ENCODE results near the gene C4BPA.

C4BPA gene

GRCh38 chr1:207085887-207086286 lies 18.1 kb upstream of the C4BPA start:
- H3K27ac ChIP-seq (ENCODE audit: low read depth, low read length) = no peak overlapping the region
- peaks cover 14 to 19% of the 10 kb centered on the region in 2 donors for H3K4me1 ChIP-seq (ENCODE audit: control insufficient read depth in 1 of 2, insufficient read depth in 2 of 2, low read length in 2 of 2)

DNA sequence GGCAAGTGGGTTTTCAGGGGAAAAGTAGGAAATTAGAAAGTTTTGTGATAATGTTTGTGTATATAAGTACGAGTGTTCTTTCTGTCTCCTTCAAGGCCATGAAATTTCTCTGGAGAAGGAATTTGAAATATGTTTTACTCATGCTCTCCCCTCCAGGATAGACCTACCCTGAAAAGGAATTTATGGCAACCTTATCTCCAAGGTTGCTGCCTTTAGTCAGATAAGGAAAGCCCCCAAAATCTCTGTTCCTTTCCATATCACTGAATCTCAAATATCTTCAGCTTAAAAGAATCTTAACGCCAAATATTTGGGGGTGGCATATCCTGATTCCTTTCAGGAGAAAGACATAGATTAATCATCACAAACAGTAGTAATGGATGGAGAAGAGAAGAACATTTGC lies 15.9 kb upstream of the C4BPA start:
- H3K4me1 ChIP-seq (ENCODE audit: control insufficient read depth in 1 of 2, insufficient read depth in 2 of 2, low read length in 2 of 2) = peaks cover 14 to 19% of the 10 kb centered on the region in 2 donors

More at GRCh38 chr1:207085887-207086286, 18.1 kb upstream of the C4BPA start:
- no peaks in the 10 kb centered on the region for H3K9me3 ChIP-seq (ENCODE audit: control insufficient read depth in 1 of 2, low read length in 2 of 2)
- H3K4me3 ChIP-seq (ENCODE audit: low read depth in 1 of 2, low read length in 2 of 2) = no peak overlapping the region
- no peak overlapping the region for H3K9ac ChIP-seq (ENCODE audit: low read depth in 1 of 2, low read length in 2 of 2)
- no peaks in the 10 kb centered on the region for H3K36me3 ChIP-seq (ENCODE audit: control insufficient read depth in 1 of 2, insufficient read depth in 2 of 2, low read length in 2 of 2)
- no peaks in the 10 kb centered on the region for H3K27me3 ChIP-seq (ENCODE audit: control insufficient read depth in 1 of 2, insufficient read depth in 2 of 2, low read length in 2 of 2)

GRCh38 chr1:207088701-207089626 lies 15.1 kb upstream of the C4BPA start, which contains the start of gene C4BPB:
Gene C4BPB, plus strand, starts transcription at chr1:207088860. Its CDS starts 672 bp downstream, at chr1:207089532.
- Histone ChIP-seq H3K9me3 (ENCODE audit: control insufficient read depth in 1 of 2, low read length in 2 of 2) (no peaks in the 10 kb centered on the region), H3K9ac (ENCODE audit: low read depth in 1 of 2, low read length in 2 of 2) (peak within 1 kb of the TSS in 1 of 2 donors; percentile 10), H3K27ac (ENCODE audit: low read depth, low read length) (no peak within 1 kb of the TSS), H3K4me1 (ENCODE audit: control insufficient read depth in 1 of 2, insufficient read depth in 2 of 2, low read length in 2 of 2) (peaks cover 14 to 19% of the 10 kb centered on the region in 2 donors), H3K36me3 (ENCODE audit: control insufficient read depth in 1 of 2, insufficient read depth in 2 of 2, low read length in 2 of 2) (no peaks in the 10 kb centered on the region), H3K27me3 (ENCODE audit: control insufficient read depth in 1 of 2, insufficient read depth in 2 of 2, low read length in 2 of 2) (no peaks in the 10 kb centered on the region), H3K4me3 (ENCODE audit: low read depth in 1 of 2, low read length in 2 of 2) (peak within 1 kb of the TSS; percentile 4 to 44)

More for the DNA sequence above, 15.9 kb upstream of the C4BPA start:
- H3K36me3 ChIP-seq (ENCODE audit: control insufficient read depth in 1 of 2, insufficient read depth in 2 of 2, low read length in 2 of 2) = no peaks in the 10 kb centered on the region
- no peak overlapping the region for H3K4me3 ChIP-seq (ENCODE audit: low read depth in 1 of 2, low read length in 2 of 2)
- no peaks in the 10 kb centered on the region for H3K9me3 ChIP-seq (ENCODE audit: control insufficient read depth in 1 of 2, low read length in 2 of 2)
- no peak overlapping the region for H3K27ac ChIP-seq (ENCODE audit: low read depth, low read length)
- no peaks in the 10 kb centered on the region for H3K27me3 ChIP-seq (ENCODE audit: control insufficient read depth in 1 of 2, insufficient read depth in 2 of 2, low read length in 2 of 2)
- no peak overlapping the region for H3K9ac ChIP-seq (ENCODE audit: low read depth in 1 of 2, low read length in 2 of 2)

DNA sequence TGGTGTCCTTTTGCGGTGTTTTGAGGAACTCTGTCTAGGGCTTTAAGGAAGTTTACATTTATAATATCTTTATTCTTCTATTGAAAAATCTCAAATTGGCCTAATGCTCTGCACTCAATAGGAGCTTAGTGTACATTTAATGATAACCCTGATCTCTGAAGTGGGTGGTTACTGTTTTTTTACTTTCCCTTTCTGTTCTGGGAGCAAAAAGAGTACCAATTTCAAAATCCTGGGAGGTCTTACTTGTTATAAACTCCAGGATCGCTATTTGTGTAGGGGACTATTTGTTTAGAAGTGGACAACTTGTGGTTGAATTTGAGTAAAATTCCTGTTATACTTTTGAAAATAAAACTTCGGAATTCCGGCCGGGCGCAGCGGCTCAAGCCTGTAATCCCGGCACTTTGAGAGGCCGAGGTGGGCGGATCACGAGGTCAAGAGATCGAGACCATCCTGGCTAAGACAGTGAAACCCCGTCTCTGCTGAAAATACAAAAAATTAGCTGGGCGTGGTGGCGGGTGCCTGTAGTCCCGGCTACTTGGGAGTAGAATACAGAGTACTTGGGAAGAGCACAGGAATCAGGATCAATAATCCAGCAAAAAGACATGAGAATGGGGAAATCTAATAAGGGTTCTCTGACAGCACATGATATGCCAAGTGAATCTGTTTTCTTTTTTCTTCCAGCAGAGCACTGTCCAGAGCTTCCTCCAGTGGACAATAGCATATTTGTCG lies 14.2 kb upstream of the C4BPA start:
- Histone ChIP-seq H3K36me3 (ENCODE audit: control insufficient read depth in 1 of 2, insufficient read depth in 2 of 2, low read length in 2 of 2) (no peaks in the 10 kb centered on the region), H3K9ac (ENCODE audit: low read depth in 1 of 2, low read length in 2 of 2) (no peak overlapping the region), H3K4me1 (ENCODE audit: control insufficient read depth in 1 of 2, insufficient read depth in 2 of 2, low read length in 2 of 2) (peaks cover 14 to 17% of the 10 kb centered on the region in 2 donors), H3K27me3 (ENCODE audit: control insufficient read depth in 1 of 2, insufficient read depth in 2 of 2, low read length in 2 of 2) (no peaks in the 10 kb centered on the region), H3K4me3 (ENCODE audit: low read depth in 1 of 2, low read length in 2 of 2) (peak overlapping the region in 1 of 2 donors; percentile 44), H3K27ac (ENCODE audit: low read depth, low read length) (no peak overlapping the region), H3K9me3 (ENCODE audit: control insufficient read depth in 1 of 2, low read length in 2 of 2) (no peaks in the 10 kb centered on the region)

DNA sequence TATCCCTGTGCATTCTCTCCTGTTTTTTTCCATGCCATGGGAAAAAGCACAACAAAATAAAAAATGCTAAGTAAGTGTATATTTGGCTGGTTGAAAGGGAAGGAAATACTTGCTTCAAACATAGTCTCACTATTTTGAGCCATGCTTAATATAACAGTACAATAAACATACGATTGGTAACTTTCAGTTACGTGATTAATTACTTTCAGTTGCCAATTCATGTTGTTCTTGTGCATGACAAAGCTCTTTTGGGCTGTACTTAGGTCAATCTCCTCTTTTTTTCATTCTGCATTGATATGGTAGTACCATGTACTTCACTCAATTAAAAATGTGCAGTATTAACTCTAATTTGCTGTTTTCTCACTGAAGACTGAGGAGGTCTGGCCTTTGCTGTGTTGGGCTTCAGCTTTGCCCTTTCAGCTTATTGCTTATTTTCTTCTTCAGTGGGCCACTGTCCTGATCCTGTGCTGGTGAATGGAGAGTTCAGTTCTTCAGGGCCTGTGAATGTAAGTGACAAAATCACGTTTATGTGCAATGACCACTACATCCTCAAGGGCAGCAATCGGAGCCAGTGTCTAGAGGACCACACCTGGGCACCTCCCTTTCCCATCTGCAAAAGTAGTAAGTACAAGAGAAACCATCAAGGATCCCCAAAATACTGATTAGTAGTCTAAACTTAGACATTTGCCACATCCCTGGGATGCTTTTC lies 12.7 kb upstream of the C4BPA start:
- Histone ChIP-seq H3K4me1 (ENCODE audit: control insufficient read depth in 1 of 2, insufficient read depth in 2 of 2, low read length in 2 of 2) (peaks cover 14% of the 10 kb centered on the region in 2 donors), H3K9me3 (ENCODE audit: control insufficient read depth in 1 of 2, low read length in 2 of 2) (no peaks in the 10 kb centered on the region), H3K4me3 (ENCODE audit: low read depth in 1 of 2, low read length in 2 of 2) (no peak overlapping the region), H3K9ac (ENCODE audit: low read depth in 1 of 2, low read length in 2 of 2) (no peak overlapping the region), H3K36me3 (ENCODE audit: control insufficient read depth in 1 of 2, insufficient read depth in 2 of 2, low read length in 2 of 2) (no peaks in the 10 kb centered on the region), H3K27me3 (ENCODE audit: control insufficient read depth in 1 of 2, insufficient read depth in 2 of 2, low read length in 2 of 2) (no peaks in the 10 kb centered on the region), H3K27ac (ENCODE audit: low read depth, low read length) (no peak overlapping the region)

- no peaks in the 10 kb centered on the region for H3K27me3 ChIP-seq (ENCODE audit: control insufficient read depth in 1 of 2, insufficient read depth in 2 of 2, low read length in 2 of 2)
Observed at GRCh38 chr1:207093944-207094343, 10.1 kb upstream of the C4BPA start.

GRCh38 chr1:207097871-207098324 lies 6.1 kb upstream of the C4BPA start:
- no peak overlapping the region for H3K9ac ChIP-seq (ENCODE audit: low read depth in 1 of 2, low read length in 2 of 2)
- H3K27me3 ChIP-seq (ENCODE audit: control insufficient read depth in 1 of 2, insufficient read depth in 2 of 2, low read length in 2 of 2) = no peaks in the 10 kb centered on the region
- H3K4me3 ChIP-seq (ENCODE audit: low read depth in 1 of 2, low read length in 2 of 2) = no peak overlapping the region
- H3K4me1 ChIP-seq (ENCODE audit: control insufficient read depth in 1 of 2, insufficient read depth in 2 of 2, low read length in 2 of 2) = no peaks in the 10 kb centered on the region
- no peaks in the 10 kb centered on the region for H3K9me3 ChIP-seq (ENCODE audit: control insufficient read depth in 1 of 2, low read length in 2 of 2)
- no peaks in the 10 kb centered on the region for H3K36me3 ChIP-seq (ENCODE audit: control insufficient read depth in 1 of 2, insufficient read depth in 2 of 2, low read length in 2 of 2)
- no peak overlapping the region for H3K27ac ChIP-seq (ENCODE audit: low read depth, low read length)

More at GRCh38 chr1:207093944-207094343, 10.1 kb upstream of the C4BPA start:
- Histone ChIP-seq H3K27ac (ENCODE audit: low read depth, low read length) (no peak overlapping the region), H3K4me1 (ENCODE audit: control insufficient read depth in 1 of 2, insufficient read depth in 2 of 2, low read length in 2 of 2) (peaks cover 4 to 9% of the 10 kb centered on the region in 2 donors), H3K9me3 (ENCODE audit: control insufficient read depth in 1 of 2, low read length in 2 of 2) (no peaks in the 10 kb centered on the region), H3K4me3 (ENCODE audit: low read depth in 1 of 2, low read length in 2 of 2) (no peak overlapping the region), H3K36me3 (ENCODE audit: control insufficient read depth in 1 of 2, insufficient read depth in 2 of 2, low read length in 2 of 2) (no peaks in the 10 kb centered on the region), H3K9ac (ENCODE audit: low read depth in 1 of 2, low read length in 2 of 2) (no peak overlapping the region)

DNA sequence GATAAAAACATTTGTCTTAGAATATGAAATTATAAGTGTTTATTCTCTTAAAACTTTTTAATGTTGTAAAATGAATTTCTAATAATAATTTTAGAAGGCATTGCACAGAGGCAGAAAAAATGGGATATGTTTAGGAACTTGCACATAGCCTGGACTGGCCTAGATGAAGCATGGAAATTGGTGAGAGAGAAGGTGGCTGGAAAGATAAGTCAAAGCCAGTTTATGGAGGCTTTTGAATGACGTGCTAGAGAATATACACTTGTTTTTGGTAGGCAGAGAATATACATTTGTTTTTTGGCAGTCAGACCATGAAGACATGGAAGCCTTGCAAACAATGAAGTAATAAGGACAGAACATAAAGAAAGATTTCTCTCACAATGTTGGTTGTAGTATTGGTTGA lies 2.3 kb upstream of the C4BPA start:
- Histone ChIP-seq H3K4me1 (ENCODE audit: control insufficient read depth in 1 of 2, insufficient read depth in 2 of 2, low read length in 2 of 2) (no peaks in the 10 kb centered on the region), H3K9me3 (ENCODE audit: control insufficient read depth in 1 of 2, low read length in 2 of 2) (no peaks in the 10 kb centered on the region), H3K36me3 (ENCODE audit: control insufficient read depth in 1 of 2, insufficient read depth in 2 of 2, low read length in 2 of 2) (no peaks in the 10 kb centered on the region), H3K27me3 (ENCODE audit: control insufficient read depth in 1 of 2, insufficient read depth in 2 of 2, low read length in 2 of 2) (no peaks in the 10 kb centered on the region), H3K4me3 (ENCODE audit: low read depth in 1 of 2, low read length in 2 of 2) (no peak overlapping the region), H3K9ac (ENCODE audit: low read depth in 1 of 2, low read length in 2 of 2) (no peak overlapping the region), H3K27ac (ENCODE audit: low read depth, low read length) (no peak overlapping the region)

- no peaks in the 10 kb centered on the region for H3K4me1 ChIP-seq (ENCODE audit: control insufficient read depth in 1 of 2, insufficient read depth in 2 of 2, low read length in 2 of 2)
Observed at GRCh38 chr1:207102146-207102545, 1.9 kb upstream of the C4BPA start.

More at GRCh38 chr1:207102146-207102545, 1.9 kb upstream of the C4BPA start:
- Histone ChIP-seq H3K9ac (ENCODE audit: low read depth in 1 of 2, low read length in 2 of 2) (no peak overlapping the region), H3K4me3 (ENCODE audit: low read depth in 1 of 2, low read length in 2 of 2) (no peak overlapping the region), H3K27ac (ENCODE audit: low read depth, low read length) (no peak overlapping the region), H3K36me3 (ENCODE audit: control insufficient read depth in 1 of 2, insufficient read depth in 2 of 2, low read length in 2 of 2) (no peaks in the 10 kb centered on the region), H3K27me3 (ENCODE audit: control insufficient read depth in 1 of 2, insufficient read depth in 2 of 2, low read length in 2 of 2) (no peaks in the 10 kb centered on the region), H3K9me3 (ENCODE audit: control insufficient read depth in 1 of 2, low read length in 2 of 2) (no peaks in the 10 kb centered on the region)

All from duodenal mucosa (tissue), 2 donors.